Adrenal gland (tissue), 12 donors: ENCODE results near the gene RPS10. TPM values are rescaled to one million over a fixed set of nuclear protein-coding genes. Genes with fewer than 3 reads are reported as not detected.
A peak's percentile ranks its signal among the peaks of the same experiment; 100 is the strongest.

Experiments
- DNase-seq, 7 donors: peaks; one replicate each; pipeline ENCODE4 v3.0.0-alpha.2; 2019 to 2020
- H3K27ac ChIP-seq, 5 donors: fragments of 200-600 bp; sonication (generic) in 4 of 5; 1 replicate in 3 of 5; 2 replicates in 2 of 5; pipeline versions ENCODE4 v1.5.1 to v1.8.0; 2016 to 2020; ENCODE audit warnings: mild to moderate bottlenecking in 1 of 5
- H3K27me3 ChIP-seq: fragments of 200-600 bp; 2 replicates; pipeline ENCODE4 v1.8.0; 2021
- H3K36me3 ChIP-seq, 2 donors: fragments of 200-600 bp; replicated peaks in 1 of 2; 1 replicate in 1 of 2; 2 replicates in 1 of 2; pipeline versions ENCODE4 v1.5.1 to v1.8.0; 2018 to 2022
- H3K4me1 ChIP-seq, 2 donors: fragments of 200-600 bp; replicated peaks in 1 of 2; 1 replicate in 1 of 2; 2 replicates in 1 of 2; pipeline versions ENCODE4 v1.5.1 to v1.8.0; 2018 to 2021
- H3K4me3 ChIP-seq, 4 donors: fragments of 200-600 bp; sonication (generic) in 3 of 4; one replicate each; pipeline ENCODE4 v1.5.1; 2016 to 2018
- H3K9me3 ChIP-seq, 3 donors: fragments of 200-600 bp; sonication (generic) in 1 of 3; replicated peaks in 1 of 3; 1 replicate in 2 of 3; 2 replicates in 1 of 3; pipeline versions ENCODE4 v1.5.1 to v1.8.0; 2016 to 2021
- CTCF ChIP-seq, 6 experiments: fragments of 450-650 bp in 4 of 6; fragments of 200-600 bp in 2 of 6; sonication (generic) in 1 of 6; IDR thresholded peaks; 1 replicate in 5 of 6; 2 replicates in 1 of 6; pipeline versions ENCODE4 v1.5.1 to v1.8.0; 2016 to 2021; ENCODE audit warnings: antibody characterized with exemption in 6 of 6, mild to moderate bottlenecking in 2 of 6, moderate library complexity in 1 of 6
- POLR2A ChIP-seq, 2 donors: fragments of 450-650 bp; IDR thresholded peaks; one replicate each; pipeline ENCODE4 v1.6.1; 2017; ENCODE audit warnings: antibody characterized with exemption in 2 of 2, mild to moderate bottlenecking in 2 of 2, moderate library complexity in 1 of 2
- WGBS, 4 donors: extraction: QIAGEN DNeasy Blood & Tissue Kit in 2 of 4; methylation state at CpG; one replicate each; pipeline versions ENCODE4 v1.1.5 to v1.1.7; 2013 to 2017; 5-methylcytosine and 5-hydroxymethylcytosine counted together
- intact Hi-C, 2 donors: fragments of 100-400 bp; cut with DNase I; formaldehyde crosslinking; loops; one replicate each; pipeline versions ENCODE4 v1.14.1 to v1.15.0; 2022 to 2023
- polyA plus RNA-seq, 3 donors: library from polyadenylated mRNA; stranded (reverse); fragments of 200-250 nt in 2 of 3; fragments of 350-450 nt in 1 of 3; fragmentation: Illumina TruSeq in 1 of 3; extraction: RNeasy Lipid Tissue Mini Kit (QIAGEN cat#74804) in 1 of 3; gene quantifications; one replicate each; pipeline ENCODE4 v1.2.3, GENCODE V29; 2013 to 2014
- total RNA-seq, 9 donors: library from RNA; depleted of rRNA in 4 of 9; stranded (reverse); fragments of >200 nt in 4 of 9; fragments of 120-200 nt in 1 of 9; fragmentation: NEBNext Ultra II Directional in 1 of 9; extraction: Animal tissue kit (Norgen Biotek cat#: 25700) in 1 of 9; gene quantifications; one replicate each; pipeline versions ENCODE4 v1.1.0 to v1.2.4, GENCODE V29; 2013 to 2023
- donor health status: healthy with polysubstance abuse.
- donor health status: Bipolar disorder and iron deficiency.
- donor health status: DM: yes; HTN: yes; CAD: no.
- donor health status: DM: no; HTN: no; CAD: no.
- donor health status: DM: no; HTN: no; CAD: no.
- donor health status: DM: yes; HTN: yes; CAD: no.

Gene RPS10
- total and polyA plus RNA-seq, 12 donors, result 937 to 3,093 (median 2,220) TPM

- intact Hi-C loops, result no loop called here
- TF ChIP-seq CTCF (IDR thresholded peaks at IDR 0.05), result no peak
- TF ChIP-seq POLR2A (IDR thresholded peaks at IDR 0.05), result no peak
- Histone ChIP-seq H3K9me3 (no peaks in the 10 kb centered on the region), H3K4me1 (peaks cover 0 to 8% of the 10 kb centered on the region in 2 donors), H3K27ac (no peak overlapping the region), H3K4me3 (no peak overlapping the region), H3K27me3 (no peaks in the 10 kb centered on the region), H3K36me3 (no peaks in the 10 kb centered on the region)
- DNase-seq, result no peak
- 94 to 99% (median 97%) methylated on average over 6 of the region's 6 CpGs for WGBS, 4 donors
Observed at GRCh38 chr6:34396518-34396917, 29.4 kb downstream of the RPS10 start.

- H3K36me3 ChIP-seq, result no peaks in the 10 kb centered on the region
- TF ChIP-seq CTCF (IDR thresholded peaks at IDR 0.05) (no peak), POLR2A (IDR thresholded peaks at IDR 0.05) (no peak)
- H3K4me3 ChIP-seq, result no peak overlapping the region
- DNase-seq, result no peak
- WGBS, 4 donors, result 90 to 96% (median 94%) methylated on average over 3 of the region's 3 CpGs
- no peaks in the 10 kb centered on the region for H3K9me3 ChIP-seq
- intact Hi-C loops, result no loop called here
- no peak overlapping the region for H3K27ac ChIP-seq
- H3K4me1 ChIP-seq, result peaks cover 0 to 26% of the 10 kb centered on the region in 2 donors
- H3K27me3 ChIP-seq, result no peaks in the 10 kb centered on the region
Observed at GRCh38 chr6:34393966-34394305, 31.9 kb downstream of the RPS10 start.

- intact Hi-C loops, result no loop called here
- Histone ChIP-seq H3K27me3 (no peaks in the 10 kb centered on the region), H3K9me3 (no peaks in the 10 kb centered on the region), H3K4me1 (peaks cover 0 to 30% of the 10 kb centered on the region in 2 donors), H3K36me3 (no peaks in the 10 kb centered on the region), H3K4me3 (peak overlapping the region in 2 of 4 donors; percentile 48 to 89), H3K27ac (peak overlapping the region; percentile 5 to 99 (median 92))
- no peak for DNase-seq
- no peak for TF ChIP-seq CTCF (IDR thresholded peaks at IDR 0.05)
- no peak for TF ChIP-seq POLR2A (IDR thresholded peaks at IDR 0.05)
- WGBS, 4 donors, result 44 to 50% (median 46%) methylated on average over 16 of the region's 16 CpGs
Observed at GRCh38 chr6:34393191-34393965, 32.5 kb downstream of the RPS10 start.

- TF ChIP-seq POLR2A (IDR thresholded peaks at IDR 0.05) (peak; percentile 69 to 77), CTCF (IDR thresholded peaks at IDR 0.05) (peak; percentile 67 to 95 (median 91))
Observed at GRCh38 chr6:34392497-34393190, 33.2 kb downstream of the RPS10 start, which contains the start of gene NUDT3. Gene NUDT3 (minus strand): TSS chr6:34392669. CDS start chr6:34392362, 307 bp downstream.

More at GRCh38 chr6:34392497-34393190, 33.2 kb downstream of the RPS10 start, which contains the start of gene NUDT3:
- WGBS, 4 donors, result 0 to 1% (median 0%) methylated on average over 7 to 87 of the region's 87 CpGs
- intact Hi-C loops, result no loop called here
- Histone ChIP-seq H3K27ac (peak within 1 kb of the TSS; percentile 80 to 99 (median 98)), H3K4me3 (peak within 1 kb of the TSS; percentile 75 to 97 (median 84)), H3K36me3 (no peaks in the 10 kb centered on the region), H3K4me1 (peaks cover 0 to 37% of the 10 kb centered on the region in 2 donors), H3K27me3 (no peaks in the 10 kb centered on the region), H3K9me3 (no peaks in the 10 kb centered on the region)
- peak; percentile 92 to 97 (median 95) for DNase-seq
